ENCODE results near the gene NEK11.
"Not testable (repeated sequence)": the region's sequence is repeated elsewhere in the genome, so short reads cannot be mapped to it uniquely, and the experiment has no call there.

Gene NEK11

DNA sequence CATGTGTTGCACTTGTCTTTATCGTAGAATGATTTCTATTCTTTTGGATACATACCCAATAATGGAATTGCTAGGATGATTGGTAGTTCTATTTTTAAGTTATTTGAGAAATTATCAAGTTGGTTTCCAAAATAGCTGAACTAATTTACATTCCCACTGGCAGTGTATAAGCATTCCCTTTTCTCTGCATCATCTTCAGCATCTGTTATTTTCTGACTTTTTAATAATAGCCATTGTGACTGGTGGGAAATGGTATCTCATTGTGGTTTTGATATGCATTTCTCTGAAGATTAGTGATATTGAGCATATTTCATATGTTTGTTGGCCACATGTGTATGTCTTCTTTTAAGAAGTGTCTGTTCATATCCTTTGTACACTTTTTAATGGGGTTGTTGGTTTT, 273.2 kb downstream of the NEK11 start:
- Histone ChIP-seq H3K9ac (ENCODE audit: low read depth, low read length) (no peak overlapping the region), H3K9me3 (ENCODE audit: control insufficient read depth, insufficient read depth, low read length) (no peaks in the 10 kb centered on the region), H3K36me3 (ENCODE audit: insufficient read depth, low read length) (no peaks in the 10 kb centered on the region), H3K4me1 (ENCODE audit: insufficient read depth, low read length) (no peaks in the 10 kb centered on the region)

DNA sequence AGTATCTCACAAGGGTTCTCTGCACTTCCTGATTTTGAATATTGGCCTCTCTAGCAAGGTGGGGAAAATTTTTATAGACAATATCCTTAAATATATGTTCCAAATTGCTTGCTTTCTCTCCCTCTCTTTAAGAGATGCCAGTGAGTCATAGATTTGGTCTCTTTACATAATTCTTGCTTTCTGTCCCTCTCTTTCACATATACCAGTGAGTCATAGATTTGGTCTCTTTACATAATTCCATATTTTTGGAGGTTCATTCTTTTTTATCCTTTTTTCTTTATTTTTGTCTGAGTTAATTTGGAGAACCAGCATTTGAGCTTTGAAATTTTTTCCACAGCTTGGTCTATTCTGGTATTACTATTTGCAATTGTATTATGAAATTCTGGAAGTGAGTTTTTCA, 277.2 kb downstream of the NEK11 start:
- Histone ChIP-seq H3K4me1 (ENCODE audit: insufficient read depth, low read length) (no peaks in the 10 kb centered on the region), H3K36me3 (ENCODE audit: insufficient read depth, low read length) (no peaks in the 10 kb centered on the region), H3K9ac (ENCODE audit: low read depth, low read length) (no peak overlapping the region), H3K9me3 (ENCODE audit: control insufficient read depth, insufficient read depth, low read length) (no peaks in the 10 kb centered on the region)

DNA sequence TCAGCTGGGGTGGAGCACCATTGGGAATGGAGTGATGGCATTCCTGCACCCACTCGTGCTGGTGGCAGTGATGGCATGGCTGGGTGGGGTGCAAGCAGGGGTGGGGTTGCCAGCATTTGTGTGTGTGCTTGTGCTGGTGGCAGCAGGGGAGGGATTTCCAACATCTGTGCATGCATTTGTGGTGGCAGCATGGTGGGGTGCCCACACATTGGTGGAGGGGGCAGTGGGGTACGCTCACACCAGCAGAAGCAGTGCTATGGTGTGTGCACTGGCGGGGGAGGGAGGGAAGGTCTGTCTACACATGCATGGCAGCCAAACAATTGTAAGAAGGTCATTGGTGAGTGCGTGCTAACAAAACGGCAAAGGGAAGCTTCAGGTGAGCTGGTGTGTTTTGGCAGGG, 278.2 kb downstream of the NEK11 start:
- Histone ChIP-seq H3K9me3 (ENCODE audit: control insufficient read depth, insufficient read depth, low read length) (no peaks in the 10 kb centered on the region), H3K9ac (ENCODE audit: low read depth, low read length) (no peak overlapping the region), H3K4me1 (ENCODE audit: insufficient read depth, low read length) (no peaks in the 10 kb centered on the region), H3K36me3 (ENCODE audit: insufficient read depth, low read length) (no peaks in the 10 kb centered on the region)

DNA sequence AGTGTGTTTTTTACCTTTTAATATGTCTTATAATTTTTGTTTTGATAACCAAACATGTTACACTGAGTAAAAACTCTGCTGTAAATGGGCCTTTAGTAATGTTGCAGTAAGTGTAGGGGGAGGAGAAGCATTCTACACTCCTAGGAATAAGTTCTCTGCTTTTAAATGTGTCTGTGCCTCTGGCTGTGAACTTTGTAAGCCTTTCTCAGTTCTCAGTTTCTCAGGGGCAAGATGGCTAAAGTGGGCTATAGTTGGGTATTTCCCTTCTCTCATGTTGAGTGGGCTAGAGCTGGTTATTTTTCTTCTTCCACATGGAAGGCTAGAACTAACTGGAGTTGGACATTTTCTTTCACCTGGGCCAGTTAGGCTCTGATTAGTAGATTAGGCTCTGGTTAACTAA, 279.6 kb downstream of the NEK11 start:
- H3K36me3 ChIP-seq (ENCODE audit: insufficient read depth, low read length) = no peaks in the 10 kb centered on the region
- H3K9ac ChIP-seq (ENCODE audit: low read depth, low read length) = no peak overlapping the region
- H3K4me1 ChIP-seq (ENCODE audit: insufficient read depth, low read length) = no peaks in the 10 kb centered on the region
- no peaks in the 10 kb centered on the region for H3K9me3 ChIP-seq (ENCODE audit: control insufficient read depth, insufficient read depth, low read length)

DNA sequence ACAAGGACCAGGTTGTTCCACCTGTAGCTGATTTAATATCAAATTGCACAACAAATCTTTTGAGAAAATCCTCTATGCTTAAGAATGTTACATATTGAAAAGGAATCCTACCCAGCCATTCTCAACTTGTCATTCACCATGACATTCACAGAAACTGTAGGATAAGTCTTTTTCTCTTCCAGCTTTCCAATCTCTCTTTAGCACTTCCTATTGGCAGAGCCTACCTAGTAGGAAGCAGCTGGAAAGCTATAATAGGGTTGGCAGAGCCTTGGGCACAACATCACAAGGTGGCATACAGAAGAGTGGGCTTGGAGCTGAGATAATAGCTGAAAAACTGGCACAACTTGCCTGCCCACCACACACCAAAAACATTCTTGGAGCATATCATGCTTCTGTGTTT, 287.6 kb downstream of the NEK11 start:
- H3K4me1 ChIP-seq (ENCODE audit: insufficient read depth, low read length) = no peaks in the 10 kb centered on the region
- H3K9me3 ChIP-seq (ENCODE audit: control insufficient read depth, insufficient read depth, low read length) = no peaks in the 10 kb centered on the region
- H3K9ac ChIP-seq (ENCODE audit: low read depth, low read length) = no peak overlapping the region
- H3K36me3 ChIP-seq (ENCODE audit: insufficient read depth, low read length) = no peaks in the 10 kb centered on the region

DNA sequence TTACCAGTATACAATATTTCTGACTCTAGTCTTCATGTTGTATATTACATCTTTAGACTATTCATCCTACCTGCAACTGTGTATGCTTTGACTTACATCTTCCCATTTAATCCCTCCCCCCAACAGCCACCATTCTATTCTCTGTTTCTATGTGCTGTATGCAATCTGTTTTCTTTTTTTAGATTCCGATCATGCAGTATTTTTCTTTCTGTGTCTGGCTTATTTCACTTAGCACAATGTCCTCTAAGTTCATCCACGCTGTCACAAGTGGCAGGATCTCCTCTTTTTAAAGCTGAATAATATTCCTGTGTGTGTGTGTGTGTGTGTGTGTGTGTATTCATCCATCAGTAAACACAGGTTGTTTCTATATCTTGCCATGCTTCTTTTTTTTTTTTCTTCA, 288.5 kb downstream of the NEK11 start:
- no peaks in the 10 kb centered on the region for H3K4me1 ChIP-seq (ENCODE audit: insufficient read depth, low read length)
- no peak overlapping the region for H3K9ac ChIP-seq (ENCODE audit: low read depth, low read length)
- no peaks in the 10 kb centered on the region for H3K36me3 ChIP-seq (ENCODE audit: insufficient read depth, low read length)
- H3K9me3 ChIP-seq (ENCODE audit: control insufficient read depth, insufficient read depth, low read length) = no peaks in the 10 kb centered on the region

DNA sequence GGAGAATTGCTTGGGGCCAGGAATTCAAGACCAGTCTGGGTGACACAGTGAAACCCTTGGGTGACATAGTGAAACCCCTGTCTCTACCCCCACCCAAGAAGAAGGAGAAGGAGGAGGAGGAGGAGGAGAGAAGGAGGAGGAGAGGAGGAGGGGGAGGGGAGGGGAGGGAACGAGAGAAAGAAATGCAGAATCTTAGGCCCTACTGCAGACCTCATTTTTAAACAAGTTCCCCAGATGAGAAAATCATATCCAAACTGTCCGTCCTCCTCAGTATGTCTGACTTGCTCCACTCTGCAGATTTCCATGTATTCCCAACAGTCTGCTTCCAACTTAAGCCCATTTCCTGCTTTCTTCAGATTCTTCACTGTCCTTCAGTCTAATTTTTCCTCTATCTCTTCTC, 291.0 kb downstream of the NEK11 start:
- H3K9ac ChIP-seq (ENCODE audit: low read depth, low read length) = no peak overlapping the region
- H3K4me1 ChIP-seq (ENCODE audit: insufficient read depth, low read length) = no peaks in the 10 kb centered on the region
- H3K36me3 ChIP-seq (ENCODE audit: insufficient read depth, low read length) = no peaks in the 10 kb centered on the region
- H3K9me3 ChIP-seq (ENCODE audit: control insufficient read depth, insufficient read depth, low read length) = no peaks in the 10 kb centered on the region

DNA sequence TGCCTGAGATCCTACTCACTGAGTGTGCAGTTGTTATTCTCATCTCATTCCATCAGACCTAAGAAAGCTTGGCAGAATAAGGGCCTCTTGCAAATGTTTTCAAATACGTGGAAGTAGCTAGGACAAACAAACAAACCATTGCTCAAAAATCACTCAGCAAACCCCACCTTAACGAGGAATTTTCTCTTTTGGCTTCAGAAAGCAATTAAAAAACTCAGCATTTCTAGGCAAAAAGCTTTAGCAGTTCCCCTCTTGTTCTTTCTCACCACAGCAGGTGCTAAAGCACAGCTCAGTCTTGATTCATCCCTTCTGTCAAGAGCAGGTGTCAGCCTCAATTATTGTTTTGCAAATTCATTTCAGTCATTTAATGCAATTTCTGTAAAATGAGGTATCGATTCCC, 296.3 kb downstream of the NEK11 start:
- no peak overlapping the region for H3K9ac ChIP-seq (ENCODE audit: low read depth, low read length)
- H3K4me1 ChIP-seq (ENCODE audit: insufficient read depth, low read length) = peaks cover 9% of the 10 kb centered on the region
- no peaks in the 10 kb centered on the region for H3K36me3 ChIP-seq (ENCODE audit: insufficient read depth, low read length)
- no peaks in the 10 kb centered on the region for H3K9me3 ChIP-seq (ENCODE audit: control insufficient read depth, insufficient read depth, low read length)

DNA sequence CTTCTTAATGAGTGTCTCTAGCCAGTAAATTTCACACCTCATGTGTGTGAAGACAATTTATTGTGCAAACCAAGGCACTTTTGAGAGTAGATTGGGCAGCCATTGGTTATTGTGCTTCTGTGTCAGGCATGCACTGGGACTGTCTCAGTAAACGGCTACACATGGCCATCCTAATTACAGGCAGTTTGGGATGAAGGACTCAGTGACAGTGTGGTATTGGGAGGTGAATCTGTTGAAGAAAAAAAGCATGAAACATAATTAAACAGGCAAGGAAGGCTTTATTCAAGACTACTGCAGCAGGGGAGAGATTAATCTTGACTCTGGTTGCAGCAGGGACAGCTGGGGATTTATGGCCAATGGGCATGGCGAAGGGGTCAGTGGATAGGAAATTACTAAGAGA, 297.1 kb downstream of the NEK11 start:
- Histone ChIP-seq H3K9me3 (ENCODE audit: control insufficient read depth, insufficient read depth, low read length) (no peaks in the 10 kb centered on the region), H3K9ac (ENCODE audit: low read depth, low read length) (no peak overlapping the region), H3K4me1 (ENCODE audit: insufficient read depth, low read length) (peaks cover 9% of the 10 kb centered on the region), H3K36me3 (ENCODE audit: insufficient read depth, low read length) (no peaks in the 10 kb centered on the region)

DNA sequence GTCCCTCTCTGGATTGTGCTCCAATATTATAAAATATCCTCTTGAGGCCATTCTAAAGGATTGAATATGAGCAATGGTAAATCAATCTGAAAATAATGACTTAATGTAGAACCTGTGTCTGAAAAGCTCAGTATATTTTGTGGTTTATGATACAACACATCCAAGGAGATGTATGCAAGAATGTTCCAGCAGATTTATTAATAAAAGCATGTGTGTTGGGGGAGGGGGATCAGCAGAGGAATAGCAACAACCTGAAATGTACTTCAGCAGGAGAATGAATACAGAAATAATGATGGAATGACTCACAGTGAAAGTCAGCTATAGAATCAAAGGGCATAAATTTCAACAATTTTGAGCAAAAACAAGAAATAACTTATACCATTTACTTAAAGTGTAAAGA, 298.2 kb downstream of the NEK11 start:
- H3K4me1 ChIP-seq (ENCODE audit: insufficient read depth, low read length) = peaks cover 9% of the 10 kb centered on the region
- no peaks in the 10 kb centered on the region for H3K36me3 ChIP-seq (ENCODE audit: insufficient read depth, low read length)
- no peaks in the 10 kb centered on the region for H3K9me3 ChIP-seq (ENCODE audit: control insufficient read depth, insufficient read depth, low read length)
- no peak overlapping the region for H3K9ac ChIP-seq (ENCODE audit: low read depth, low read length)

DNA sequence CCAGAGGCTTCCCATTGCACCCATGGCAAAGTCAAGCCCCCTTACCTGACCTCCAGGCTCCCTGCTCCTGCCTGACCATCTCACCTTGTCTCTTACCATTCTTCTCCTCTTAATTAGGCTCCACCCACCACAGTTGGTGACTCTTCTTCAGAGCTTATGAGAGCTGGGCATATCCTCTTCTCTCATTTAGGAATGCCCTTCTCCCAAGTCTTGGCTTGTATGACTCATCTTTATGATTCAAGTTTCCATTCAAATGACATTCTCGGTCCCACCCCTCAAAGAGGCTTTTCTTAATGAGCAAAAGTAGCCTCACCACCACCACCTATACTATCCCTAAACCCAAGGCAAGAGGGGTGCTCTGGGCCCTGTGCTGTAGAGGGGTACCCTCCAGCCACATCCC, 299.6 kb downstream of the NEK11 start:
- no peak overlapping the region for H3K9ac ChIP-seq (ENCODE audit: low read depth, low read length)
- H3K36me3 ChIP-seq (ENCODE audit: insufficient read depth, low read length) = no peaks in the 10 kb centered on the region
- peaks cover 9% of the 10 kb centered on the region for H3K4me1 ChIP-seq (ENCODE audit: insufficient read depth, low read length)

DNA sequence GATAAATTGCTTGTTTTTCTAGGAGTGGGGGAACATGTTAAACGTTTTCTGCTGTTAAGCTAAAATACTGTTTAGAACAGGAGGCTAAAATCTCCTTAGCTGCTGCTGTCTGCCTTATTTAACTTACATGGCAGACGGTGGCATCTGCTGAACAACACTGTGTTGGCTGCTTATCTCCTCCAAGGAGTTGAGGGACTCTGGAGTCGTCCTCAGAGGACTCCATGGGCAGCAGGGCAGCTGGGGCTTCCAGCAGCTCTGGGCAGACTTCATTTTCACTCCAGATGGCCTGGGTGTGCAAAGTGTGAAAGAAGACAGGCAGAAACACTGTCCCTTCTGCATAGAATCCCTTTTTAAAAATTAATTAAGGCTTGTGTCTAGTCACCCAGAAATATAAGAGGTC, 302.0 kb downstream of the NEK11 start:
- no peaks in the 10 kb centered on the region for H3K36me3 ChIP-seq (ENCODE audit: insufficient read depth, low read length)
- no peak overlapping the region for H3K9ac ChIP-seq (ENCODE audit: low read depth, low read length)
- H3K9me3 ChIP-seq (ENCODE audit: control insufficient read depth, insufficient read depth, low read length) = no peaks in the 10 kb centered on the region
- peaks cover 5% of the 10 kb centered on the region; the same call in 1 of the 2 replicates for H3K4me1 ChIP-seq (ENCODE audit: insufficient read depth, low read length)

More for the DNA sequence above, 299.6 kb downstream of the NEK11 start:
- no peaks in the 10 kb centered on the region for H3K9me3 ChIP-seq (ENCODE audit: control insufficient read depth, insufficient read depth, low read length)

DNA sequence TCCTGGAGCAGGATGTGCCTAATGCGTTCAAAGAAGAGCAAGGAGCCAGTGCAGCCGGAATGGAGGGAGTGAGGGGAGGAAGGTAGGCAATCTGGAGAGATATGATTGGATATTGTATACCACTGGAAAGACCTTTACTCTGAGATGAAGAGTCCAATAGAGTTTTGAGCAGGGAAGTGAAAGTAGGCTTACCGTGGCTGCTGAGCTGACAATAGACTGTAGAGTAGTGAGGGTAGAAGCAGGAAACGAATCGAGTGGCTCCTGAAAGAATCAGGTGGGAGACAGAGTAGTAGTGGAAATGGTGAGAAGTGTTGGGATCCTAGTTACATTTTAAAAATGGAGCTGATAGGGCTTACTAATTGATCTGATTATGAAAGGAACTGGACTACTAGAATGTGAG, 303.1 kb downstream of the NEK11 start:
- H3K9me3 ChIP-seq (ENCODE audit: control insufficient read depth, insufficient read depth, low read length) = no peaks in the 10 kb centered on the region
- H3K4me1 ChIP-seq (ENCODE audit: insufficient read depth, low read length) = peaks cover 5% of the 10 kb centered on the region; the same call in 1 of the 2 replicates
- H3K36me3 ChIP-seq (ENCODE audit: insufficient read depth, low read length) = no peaks in the 10 kb centered on the region
- H3K9ac ChIP-seq (ENCODE audit: low read depth, low read length) = no peak overlapping the region

DNA sequence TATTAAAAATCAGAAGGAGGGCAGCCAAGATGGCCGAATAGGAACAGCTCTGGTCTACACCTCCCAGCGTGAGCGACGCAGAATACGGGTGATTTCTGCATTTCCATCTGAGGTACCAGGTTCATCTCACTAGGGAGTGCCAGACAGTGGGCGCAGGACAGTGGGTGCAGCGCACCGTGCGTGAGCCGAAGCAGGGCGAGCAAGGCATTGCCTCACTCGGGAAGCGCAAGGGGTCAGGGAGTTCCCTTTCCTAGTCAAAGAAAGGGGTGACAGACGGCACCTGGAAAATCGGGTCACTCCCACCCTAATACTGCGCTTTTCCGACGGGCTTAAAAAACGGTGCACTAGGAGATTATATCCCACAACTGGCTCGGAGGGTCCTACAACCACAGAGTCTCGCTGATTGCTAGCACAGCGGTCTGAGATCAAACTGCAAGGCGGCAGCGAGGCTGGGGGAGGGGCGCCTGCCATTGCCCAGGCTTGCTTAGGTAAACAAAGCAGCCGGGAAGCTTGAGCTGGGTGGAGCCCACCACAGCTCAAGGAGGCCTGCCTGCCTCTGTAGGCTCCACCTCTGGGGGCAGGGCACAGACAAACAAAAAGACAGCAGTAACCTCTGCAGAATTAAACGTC, 304.9 kb downstream of the NEK11 start:
- not testable (repeated sequence) for H3K36me3 ChIP-seq (ENCODE audit: insufficient read depth, low read length); H3K4me1 ChIP-seq (ENCODE audit: insufficient read depth, low read length); H3K9me3 ChIP-seq (ENCODE audit: control insufficient read depth, insufficient read depth, low read length)
- H3K9ac ChIP-seq (ENCODE audit: low read depth, low read length) = peak overlapping the region; percentile 36; the same call in 1 of the 2 replicates

DNA sequence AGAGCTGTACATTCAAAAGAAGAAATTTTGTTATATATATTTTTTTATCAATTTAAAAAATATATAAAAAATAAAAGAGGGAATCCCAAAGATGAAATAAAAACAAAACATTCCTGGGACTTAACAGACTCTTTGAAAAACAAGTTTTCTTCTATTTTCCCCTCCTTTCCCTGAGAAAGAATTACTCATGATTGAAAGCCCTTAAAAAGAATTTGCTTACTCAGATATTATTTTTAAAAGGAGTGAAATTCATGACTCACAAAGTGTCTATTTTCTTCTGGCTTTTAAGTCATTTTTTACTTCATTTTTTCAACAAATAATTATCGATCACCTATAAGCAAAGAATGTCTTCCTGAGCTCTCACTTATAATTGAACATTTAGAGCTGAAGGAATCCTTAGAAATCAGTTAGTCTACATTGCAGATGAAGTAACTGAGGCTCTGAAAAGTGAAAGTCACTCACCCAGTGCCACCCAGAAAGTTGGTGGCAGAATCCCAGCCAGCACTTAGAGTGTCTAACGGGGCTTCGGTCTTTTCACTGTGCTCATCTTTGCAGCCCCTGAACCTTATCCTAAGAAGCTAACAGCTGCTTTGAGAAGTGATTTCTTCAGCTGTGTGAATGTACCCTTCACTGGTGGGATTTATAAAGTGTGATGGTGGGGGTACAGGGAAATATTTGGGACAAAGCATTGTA, 312.4 kb downstream of the NEK11 start:
- H3K36me3 ChIP-seq (ENCODE audit: insufficient read depth, low read length) = no peaks in the 10 kb centered on the region; the same call in 1 of the 2 replicates
- H3K9me3 ChIP-seq (ENCODE audit: control insufficient read depth, insufficient read depth, low read length) = peaks cover 5% of the 10 kb centered on the region
- no peak overlapping the region for H3K9ac ChIP-seq (ENCODE audit: low read depth, low read length)
- H3K4me1 ChIP-seq (ENCODE audit: insufficient read depth, low read length) = no peaks in the 10 kb centered on the region

Measured in ES-I3 (cell line).